HCT116 (cell line): ENCODE measurements around the gene ARFGEF3. TPM values are rescaled to one million over a fixed set of nuclear protein-coding genes. Genes with fewer than 3 reads are reported as not detected.

Experiments
- ATAC-seq: fragments of 200-7000 bp; cut with Tn5 transposase; 2 replicates; pipeline ENCODE4 v1.9.1; 2020; ENCODE audit warnings: mild to moderate bottlenecking, moderate library complexity
- BruUV-seq: library from RNA; stranded (reverse); fragments of 400-500 nt; replicated peaks from 2 replicates; lab custom pipeline; 2021; lab: Mats Ljungman, UMichigan
- CTCF ChIA-PET: fragments of 300-600 bp; sonication (Branson Sonifier 250); formaldehyde crosslinking; loops from one replicate; lab custom pipeline; 2021; ENCODE audit warnings: antibody characterized with exemption; lab: Charles Lee
- POLR2A ChIA-PET: fragments of 300-600, 350-600 bp; sonication (Branson Sonifier 250); formaldehyde crosslinking; loops from one replicate; lab custom pipeline; 2021; ENCODE audit warnings: antibody characterized with exemption; lab: Charles Lee
- RAD21 ChIA-PET, 2 experiments: fragments of 300-600 bp; sonication (Branson Sonifier 250); formaldehyde crosslinking; loops; one replicate each; lab custom pipeline; 2023; ENCODE audit warnings: low total read pairs in 2 of 2; ENCODE audit not compliant: uncharacterized antibody in 2 of 2, unreplicated experiment in 2 of 2, low non-redundant PET in 1 of 2; lab: Charles Lee
- DNase-seq: peaks from one replicate; pipeline ENCODE4 v3.0.0-alpha.2; 2010; ENCODE audit warnings: low read depth, low spot score
- H2AFZ ChIP-seq: fragments of 200-600 bp; shearing (Covaris generic), sonication (generic); 2 replicates; pipeline ENCODE4 v1.6.1; 2017; ENCODE audit warnings: low read depth, mixed run types, mixed read lengths, antibody characterized with exemption, low read length; ENCODE audit not compliant: poor library complexity, severe bottlenecking
- H3K27ac ChIP-seq: 2 replicates; pipeline ENCODE4 v1.5.1; 2012; ENCODE audit warnings: low read depth, low read length
- H3K27me3 ChIP-seq: fragments of 200-600 bp; sonication (generic); 2 replicates; pipeline ENCODE4 v1.6.1; 2016; ENCODE audit warnings: mixed run types, low read length, mixed read lengths; ENCODE audit not compliant: insufficient read depth
- H3K36me3 ChIP-seq, 2 experiments: fragments of 200-500 bp in 1 of 2; fragments of 200-600 bp in 1 of 2; sonication (Bioruptor generic) in 1 of 2; sonication (generic) in 1 of 2; 2 replicates each; pipeline versions ENCODE4 v1.5.1 to v1.6.1; 2014 to 2016; ENCODE audit warnings: low read length in 2 of 2, inconsistent platforms in 1 of 2, mixed read lengths in 1 of 2, mixed run types in 1 of 2; ENCODE audit not compliant: insufficient read depth in 2 of 2, control insufficient read depth in 1 of 2
- H3K4me1 ChIP-seq, 2 experiments: fragments of 200-600 bp in 1 of 2; sonication (generic) in 1 of 2; 2 replicates each; pipeline versions ENCODE4 v1.5.1 to v1.6.1; 2012 to 2017; ENCODE audit warnings: low read length in 2 of 2, inconsistent platforms in 1 of 2, mild to moderate bottlenecking in 1 of 2, mixed read lengths in 1 of 2, mixed run types in 1 of 2, moderate library complexity in 1 of 2; ENCODE audit not compliant: insufficient read depth in 2 of 2, control insufficient read depth in 1 of 2
- H3K4me2 ChIP-seq: fragments of 200-600 bp; sonication (generic); 2 replicates; pipeline ENCODE4 v1.6.1; 2017; ENCODE audit warnings: mixed run types, low read length, mixed read lengths
- H3K4me3 ChIP-seq, 2 experiments: fragments of 200-600 bp in 1 of 2; sonication (generic) in 1 of 2; replicated peaks in 1 of 2; 2 replicates each; pipeline ENCODE4 v1.5.1; 2011 to 2016; ENCODE audit warnings: low read length in 2 of 2, control low read depth in 1 of 2, low read depth in 1 of 2, mild to moderate bottlenecking in 1 of 2, mixed read lengths in 1 of 2, mixed run types in 1 of 2
- H3K79me2 ChIP-seq: fragments of 200-600 bp; sonication (generic); 2 replicates; pipeline ENCODE4 v1.6.1; 2017; ENCODE audit warnings: mild to moderate bottlenecking, mixed run types, low read length, moderate library complexity, mixed read lengths; ENCODE audit not compliant: insufficient read depth
- H3K9ac ChIP-seq: fragments of 200-600 bp; sonication (generic); 2 replicates; pipeline ENCODE4 v1.6.1; 2016; ENCODE audit warnings: low read length, mixed read lengths
- H3K9me2 ChIP-seq: fragments of 200-600 bp; sonication (generic), shearing (Covaris generic); 2 replicates; pipeline ENCODE4 v1.6.1; 2017; ENCODE audit warnings: mixed run types, mild to moderate bottlenecking, moderate library complexity; ENCODE audit not compliant: insufficient read depth
- H3K9me3 ChIP-seq, 2 experiments: fragments of 200-500 bp in 1 of 2; fragments of 200-600 bp in 1 of 2; sonication (Bioruptor generic) in 1 of 2; sonication (generic) in 1 of 2; 2 replicates each; pipeline ENCODE4 v1.6.1; 2014 to 2017; ENCODE audit warnings: low read length in 2 of 2, mixed read lengths in 2 of 2, inconsistent platforms in 1 of 2, low read depth in 1 of 2, mild to moderate bottlenecking in 1 of 2, mixed run types in 1 of 2, moderate library complexity in 1 of 2; ENCODE audit not compliant: control insufficient read depth in 1 of 2, insufficient read depth in 1 of 2
- H4K20me1 ChIP-seq: fragments of 200-600 bp; sonication (generic), shearing (Covaris generic); 2 replicates; pipeline ENCODE4 v1.6.1; 2017; ENCODE audit warnings: mixed run types, mild to moderate bottlenecking, moderate library complexity; ENCODE audit not compliant: insufficient read depth
- CBX3 ChIP-seq: IDR thresholded peaks from 2 replicates; pipeline ENCODE4 v1.6.1; 2012; ENCODE audit warnings: low read depth
- EGR1 ChIP-seq: IDR thresholded peaks from 2 replicates; pipeline ENCODE4 v1.6.1; 2012; ENCODE audit warnings: low read depth
- EZH2 ChIP-seq: fragments of 200-600 bp; sonication (generic); IDR thresholded peaks from 2 replicates; pipeline ENCODE4 v1.6.1; 2017; ENCODE audit warnings: antibody characterized with exemption, mixed run types
- EZH2phosphoT487 ChIP-seq: fragments of 200-600 bp; IDR thresholded peaks from 2 replicates; pipeline ENCODE4 v1.6.1; 2018; ENCODE audit warnings: antibody characterized with exemption, borderline replicate concordance
- FOSL1 ChIP-seq: IDR thresholded peaks from 2 replicates; pipeline ENCODE4 v1.6.1; 2012; ENCODE audit warnings: low read depth
- JUND ChIP-seq: IDR thresholded peaks from 2 replicates; pipeline ENCODE4 v1.6.1; 2012
- POLR2A ChIP-seq: IDR thresholded peaks from 2 replicates; pipeline ENCODE4 v1.7.0; 2011; ENCODE audit warnings: borderline replicate concordance; ENCODE audit not compliant: insufficient read depth, insufficient read length; ENCODE audit errors: extremely low read depth
- POLR2AphosphoS5 ChIP-seq: IDR thresholded peaks from 2 replicates; pipeline ENCODE4 v1.6.1; 2011; ENCODE audit warnings: mild to moderate bottlenecking, low read depth, low read length, moderate library complexity
- RAD21 ChIP-seq: IDR thresholded peaks from 2 replicates; pipeline ENCODE4 v1.6.1; 2012; ENCODE audit warnings: low read depth, mild to moderate bottlenecking
- SP1 ChIP-seq: IDR thresholded peaks from 2 replicates; pipeline ENCODE4 v1.6.1; 2012; ENCODE audit warnings: low read depth
- SRF ChIP-seq: IDR thresholded peaks from 2 replicates; pipeline ENCODE4 v1.6.1; 2012; ENCODE audit warnings: low read depth
- TCF7L2 ChIP-seq: IDR thresholded peaks from 2 replicates; pipeline ENCODE4 v1.7.0; 2011; ENCODE audit warnings: borderline replicate concordance, inconsistent platforms; ENCODE audit not compliant: insufficient read depth, insufficient read length; ENCODE audit errors: extremely low read depth
- YY1 ChIP-seq: IDR thresholded peaks from 2 replicates; pipeline ENCODE4 v1.6.1; 2011; ENCODE audit warnings: low read length, low read depth, moderate library complexity, mild to moderate bottlenecking; ENCODE audit not compliant: insufficient replicate concordance; ENCODE audit errors: extremely low read depth
- ZFX ChIP-seq: fragments of 450-650 bp; IDR thresholded peaks from 2 replicates; pipeline ENCODE4 v1.6.1; 2017
- intact Hi-C: fragments of 100-400 bp; cut with micrococcal nuclease; formaldehyde crosslinking; loops from 2 replicates; pipeline ENCODE4 v1.10.0; 2022
- total RNA-seq: library from RNA; stranded (reverse); gene quantifications from one replicate; pipeline ENCODE4 v1.2.1, GENCODE V29; 2021; ENCODE audit not compliant: unreplicated experiment
- TF ChIP-seq, protein P1 (sequence below): IDR thresholded peaks from 2 replicates; pipeline ENCODE4 v1.6.1; 2012
- TF ChIP-seq, protein P2 (sequence below): IDR thresholded peaks from 2 replicates; pipeline ENCODE4 v1.6.1; 2012
- TF ChIP-seq, protein P3 (sequence below): IDR thresholded peaks from 2 replicates; pipeline ENCODE4 v1.6.1; 2012; ENCODE audit warnings: low read depth

ARFGEF3 gene
- total RNA-seq, 1 experiment from 2014 or later, result 3.8 TPM

DNA sequence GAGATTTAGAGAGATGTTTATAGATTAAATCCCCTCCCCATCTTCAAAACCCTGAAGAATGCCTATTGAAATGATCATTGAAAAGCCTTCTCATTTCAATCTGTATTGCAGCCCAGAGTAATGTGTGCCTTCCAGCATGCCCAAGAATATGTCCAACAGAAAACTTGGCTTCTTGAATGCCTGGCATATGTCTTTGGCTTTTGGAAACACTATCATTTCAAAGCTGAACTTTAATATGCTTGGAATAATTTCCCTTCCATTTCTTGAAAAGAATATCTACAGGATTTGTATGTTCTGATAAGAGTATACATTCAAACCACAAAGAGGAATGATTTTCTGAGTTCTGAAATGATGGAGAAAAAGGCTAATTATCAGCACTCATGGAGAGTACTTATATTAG is 68.5 kb downstream of the ARFGEF3 start:
- Histone ChIP-seq H3K9me2 (no peaks in the 10 kb centered on the region), H3K4me1 (no peaks in the 10 kb centered on the region), H3K79me2 (no peaks in the 10 kb centered on the region), H3K4me3 (no peak overlapping the region), H3K27me3 (no peaks in the 10 kb centered on the region), H4K20me1 (no peaks in the 10 kb centered on the region), H3K36me3 (no peaks in the 10 kb centered on the region), H3K9ac (no peak overlapping the region), H2AFZ (no peak overlapping the region), H3K27ac (no peak overlapping the region), H3K4me2 (no peak overlapping the region), H3K9me3 (no peaks in the 10 kb centered on the region)
- ChIA-PET POLR2A (no interaction called here), CTCF (no interaction called here), RAD21 (no interaction called here)
- no peak for DNase-seq
- TF ChIP-seq POLR2AphosphoS5 (no peak), SP1 (no peak), FOSL1 (no peak), JUND (no peak)
- intact Hi-C loops, result no loop called here
- BruUV-seq, result no TSS peak
- ATAC-seq, result no peak

DNA sequence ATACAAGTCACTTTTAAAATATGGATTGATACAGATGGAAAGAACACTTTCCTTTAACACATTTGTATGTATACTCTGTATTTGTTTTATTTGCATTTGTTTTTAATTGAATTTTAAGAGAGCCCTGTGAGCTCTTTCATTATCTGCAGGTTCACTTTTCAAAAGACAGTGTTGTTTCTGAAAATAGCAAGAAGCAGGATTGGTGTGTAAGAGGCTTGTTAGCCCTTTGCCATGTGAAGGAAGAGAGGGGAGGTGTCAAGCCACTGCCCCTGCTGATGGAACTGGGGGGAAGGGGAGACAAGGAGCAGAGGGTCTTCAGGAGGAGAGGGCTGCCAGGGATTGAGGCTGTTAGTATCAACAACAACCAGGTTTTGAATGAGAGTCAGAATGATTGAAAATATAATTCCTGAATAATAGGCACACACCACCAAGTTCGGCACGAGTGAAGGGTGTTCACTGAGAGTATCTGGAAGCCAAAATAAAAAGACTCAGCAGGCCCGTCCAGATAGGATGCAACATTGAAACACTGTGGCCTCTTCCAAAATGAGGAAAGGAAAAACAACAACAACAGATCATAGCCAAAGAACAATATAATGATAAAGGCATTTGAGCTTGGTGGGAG is 69.1 kb downstream of the ARFGEF3 start:
- H3K4me3 ChIP-seq, result no peak overlapping the region
- DNase-seq (no peak), ATAC-seq (no peak)
- ChIA-PET RAD21 (no interaction called here), POLR2A (no interaction called here), CTCF (no interaction called here)
- H2AFZ ChIP-seq, result no peak overlapping the region
- H3K36me3 ChIP-seq, result no peaks in the 10 kb centered on the region
- H3K9ac ChIP-seq, result no peak overlapping the region
- no peaks in the 10 kb centered on the region for H3K27me3 ChIP-seq
- H3K27ac ChIP-seq, result no peak overlapping the region
- H3K79me2 ChIP-seq, result no peaks in the 10 kb centered on the region
- H4K20me1 ChIP-seq, result no peaks in the 10 kb centered on the region
- no peaks in the 10 kb centered on the region for H3K9me3 ChIP-seq
- no peak overlapping the region for H3K4me2 ChIP-seq
- no peaks in the 10 kb centered on the region for H3K9me2 ChIP-seq
- H3K4me1 ChIP-seq, result no peaks in the 10 kb centered on the region
- intact Hi-C loops, result no loop called here
- BruUV-seq, result no TSS peak
- TF ChIP-seq, protein P1, sequence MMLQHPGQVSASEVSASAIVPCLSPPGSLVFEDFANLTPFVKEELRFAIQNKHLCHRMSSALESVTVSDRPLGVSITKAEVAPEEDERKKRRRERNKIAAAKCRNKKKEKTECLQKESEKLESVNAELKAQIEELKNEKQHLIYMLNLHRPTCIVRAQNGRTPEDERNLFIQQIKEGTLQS, result no peak
- no peak for TF ChIP-seq CBX3
- no peak for TF ChIP-seq SP1
- TF ChIP-seq RAD21, result no peak
- TF ChIP-seq EGR1, result no peak
- no peak for TF ChIP-seq POLR2A
- TF ChIP-seq TCF7L2, result no peak
- TF ChIP-seq, protein P2, sequence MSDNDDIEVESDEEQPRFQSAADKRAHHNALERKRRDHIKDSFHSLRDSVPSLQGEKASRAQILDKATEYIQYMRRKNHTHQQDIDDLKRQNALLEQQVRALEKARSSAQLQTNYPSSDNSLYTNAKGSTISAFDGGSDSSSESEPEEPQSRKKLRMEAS, result no peak
- no peak for TF ChIP-seq EZH2
- no peak for TF ChIP-seq YY1
- no peak for TF ChIP-seq ZFX
- no peak for TF ChIP-seq SRF
- TF ChIP-seq, protein P3, sequence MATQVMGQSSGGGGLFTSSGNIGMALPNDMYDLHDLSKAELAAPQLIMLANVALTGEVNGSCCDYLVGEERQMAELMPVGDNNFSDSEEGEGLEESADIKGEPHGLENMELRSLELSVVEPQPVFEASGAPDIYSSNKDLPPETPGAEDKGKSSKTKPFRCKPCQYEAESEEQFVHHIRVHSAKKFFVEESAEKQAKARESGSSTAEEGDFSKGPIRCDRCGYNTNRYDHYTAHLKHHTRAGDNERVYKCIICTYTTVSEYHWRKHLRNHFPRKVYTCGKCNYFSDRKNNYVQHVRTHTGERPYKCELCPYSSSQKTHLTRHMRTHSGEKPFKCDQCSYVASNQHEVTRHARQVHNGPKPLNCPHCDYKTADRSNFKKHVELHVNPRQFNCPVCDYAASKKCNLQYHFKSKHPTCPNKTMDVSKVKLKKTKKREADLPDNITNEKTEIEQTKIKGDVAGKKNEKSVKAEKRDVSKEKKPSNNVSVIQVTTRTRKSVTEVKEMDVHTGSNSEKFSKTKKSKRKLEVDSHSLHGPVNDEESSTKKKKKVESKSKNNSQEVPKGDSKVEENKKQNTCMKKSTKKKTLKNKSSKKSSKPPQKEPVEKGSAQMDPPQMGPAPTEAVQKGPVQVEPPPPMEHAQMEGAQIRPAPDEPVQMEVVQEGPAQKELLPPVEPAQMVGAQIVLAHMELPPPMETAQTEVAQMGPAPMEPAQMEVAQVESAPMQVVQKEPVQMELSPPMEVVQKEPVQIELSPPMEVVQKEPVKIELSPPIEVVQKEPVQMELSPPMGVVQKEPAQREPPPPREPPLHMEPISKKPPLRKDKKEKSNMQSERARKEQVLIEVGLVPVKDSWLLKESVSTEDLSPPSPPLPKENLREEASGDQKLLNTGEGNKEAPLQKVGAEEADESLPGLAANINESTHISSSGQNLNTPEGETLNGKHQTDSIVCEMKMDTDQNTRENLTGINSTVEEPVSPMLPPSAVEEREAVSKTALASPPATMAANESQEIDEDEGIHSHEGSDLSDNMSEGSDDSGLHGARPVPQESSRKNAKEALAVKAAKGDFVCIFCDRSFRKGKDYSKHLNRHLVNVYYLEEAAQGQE, result no peak
- no peak for TF ChIP-seq EZH2phosphoT487
